B cell (primary cell): ENCODE measurements around the gene WNK2.

Experiments
- EZH2 ChIP-seq: IDR thresholded peaks from 2 replicates; pipeline ENCODE4 v1.6.1; 2012; ENCODE audit warnings: borderline replicate concordance, low read depth, mild to moderate bottlenecking, moderate library complexity, low read length; ENCODE audit not compliant: insufficient read depth, poor library complexity, severe bottlenecking
- TF ChIP-seq, protein P1 (sequence below): fragments of 200-600 bp; IDR thresholded peaks from one replicate; pipeline ENCODE4 v1.8.0; 2022; ENCODE audit warnings: antibody characterized with exemption, mild to moderate bottlenecking

DNA sequence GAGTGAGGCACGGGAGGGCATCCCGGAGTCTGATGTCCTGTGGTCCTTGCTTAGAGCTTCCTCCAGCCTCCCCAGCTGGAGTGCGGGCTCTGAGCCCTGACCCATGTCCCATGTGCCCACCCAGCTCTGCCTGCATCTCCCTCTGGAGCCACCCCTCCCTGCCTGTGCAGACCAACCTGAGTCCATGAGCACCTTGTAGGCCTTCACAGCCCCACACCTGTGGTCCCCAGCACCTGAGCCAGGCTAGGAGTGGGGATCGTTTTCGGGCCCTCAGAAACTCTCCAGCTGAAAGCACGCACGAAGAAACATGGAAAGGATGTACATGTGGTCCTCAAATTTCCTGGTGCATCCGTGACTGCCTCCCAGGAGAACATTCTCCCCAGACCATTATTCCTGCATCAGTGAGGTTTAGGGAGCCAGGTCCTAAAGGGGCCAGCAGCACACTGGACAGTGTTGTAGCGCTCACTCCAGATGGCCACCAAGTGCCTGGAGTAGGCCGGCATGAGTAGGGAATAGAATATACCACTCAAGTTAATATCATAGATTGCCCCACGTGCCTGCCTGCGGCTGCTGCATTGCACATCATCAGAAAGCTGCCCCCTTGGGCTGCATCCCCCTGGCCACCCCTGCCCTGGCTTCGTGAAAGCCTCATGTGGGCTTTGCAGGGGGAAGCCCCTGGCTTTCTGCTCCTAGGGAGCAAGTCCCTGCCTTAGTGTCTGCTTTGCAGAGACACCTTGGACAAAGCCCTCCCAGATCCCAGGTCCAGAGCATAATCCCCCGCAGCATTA is 80.6 kb downstream of the WNK2 start:
- TF ChIP-seq, protein P1, sequence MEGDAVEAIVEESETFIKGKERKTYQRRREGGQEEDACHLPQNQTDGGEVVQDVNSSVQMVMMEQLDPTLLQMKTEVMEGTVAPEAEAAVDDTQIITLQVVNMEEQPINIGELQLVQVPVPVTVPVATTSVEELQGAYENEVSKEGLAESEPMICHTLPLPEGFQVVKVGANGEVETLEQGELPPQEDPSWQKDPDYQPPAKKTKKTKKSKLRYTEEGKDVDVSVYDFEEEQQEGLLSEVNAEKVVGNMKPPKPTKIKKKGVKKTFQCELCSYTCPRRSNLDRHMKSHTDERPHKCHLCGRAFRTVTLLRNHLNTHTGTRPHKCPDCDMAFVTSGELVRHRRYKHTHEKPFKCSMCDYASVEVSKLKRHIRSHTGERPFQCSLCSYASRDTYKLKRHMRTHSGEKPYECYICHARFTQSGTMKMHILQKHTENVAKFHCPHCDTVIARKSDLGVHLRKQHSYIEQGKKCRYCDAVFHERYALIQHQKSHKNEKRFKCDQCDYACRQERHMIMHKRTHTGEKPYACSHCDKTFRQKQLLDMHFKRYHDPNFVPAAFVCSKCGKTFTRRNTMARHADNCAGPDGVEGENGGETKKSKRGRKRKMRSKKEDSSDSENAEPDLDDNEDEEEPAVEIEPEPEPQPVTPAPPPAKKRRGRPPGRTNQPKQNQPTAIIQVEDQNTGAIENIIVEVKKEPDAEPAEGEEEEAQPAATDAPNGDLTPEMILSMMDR, result no peak
- no peak for TF ChIP-seq EZH2
